ENCODE measurements around the gene LIMA1. TPM values are rescaled to one million over a fixed set of nuclear protein-coding genes. Genes with fewer than 3 reads are reported as not detected.

The LIMA1 gene
- total RNA-seq, 1 donor from 2014 or later: 14.3 TPM

DNA sequence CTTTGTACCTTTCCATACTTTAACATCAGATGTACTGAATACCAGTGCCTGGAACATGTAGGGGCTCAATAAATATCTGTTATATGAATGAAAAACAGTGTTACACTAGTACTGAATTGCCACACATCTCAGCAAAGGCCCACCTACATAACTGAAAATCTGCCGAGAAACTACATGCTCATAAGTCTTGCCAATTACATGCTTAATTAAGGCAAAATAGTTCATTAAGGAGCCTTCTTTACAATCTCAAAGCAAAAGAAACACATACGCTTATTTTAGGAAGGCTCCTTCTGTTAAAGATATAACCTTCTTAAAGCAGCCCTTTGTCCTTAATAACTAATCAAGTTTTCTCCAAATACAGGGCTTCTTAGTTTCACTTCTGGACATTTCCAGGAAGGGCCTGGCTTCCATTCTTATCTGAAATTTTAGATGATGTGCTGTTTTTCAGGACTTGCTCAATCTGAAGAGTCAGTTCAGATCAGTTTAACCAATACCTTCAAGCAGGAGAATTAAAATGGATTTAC lies 11.5 kb downstream of the LIMA1 start:
- H3K27me3 Mint-ChIP-seq (ENCODE audit: unreplicated experiment): no peaks in the 10 kb centered on the region
- DNase-seq (ENCODE audit: low spot score): no peak
- TF ChIP-seq, protein P1, sequence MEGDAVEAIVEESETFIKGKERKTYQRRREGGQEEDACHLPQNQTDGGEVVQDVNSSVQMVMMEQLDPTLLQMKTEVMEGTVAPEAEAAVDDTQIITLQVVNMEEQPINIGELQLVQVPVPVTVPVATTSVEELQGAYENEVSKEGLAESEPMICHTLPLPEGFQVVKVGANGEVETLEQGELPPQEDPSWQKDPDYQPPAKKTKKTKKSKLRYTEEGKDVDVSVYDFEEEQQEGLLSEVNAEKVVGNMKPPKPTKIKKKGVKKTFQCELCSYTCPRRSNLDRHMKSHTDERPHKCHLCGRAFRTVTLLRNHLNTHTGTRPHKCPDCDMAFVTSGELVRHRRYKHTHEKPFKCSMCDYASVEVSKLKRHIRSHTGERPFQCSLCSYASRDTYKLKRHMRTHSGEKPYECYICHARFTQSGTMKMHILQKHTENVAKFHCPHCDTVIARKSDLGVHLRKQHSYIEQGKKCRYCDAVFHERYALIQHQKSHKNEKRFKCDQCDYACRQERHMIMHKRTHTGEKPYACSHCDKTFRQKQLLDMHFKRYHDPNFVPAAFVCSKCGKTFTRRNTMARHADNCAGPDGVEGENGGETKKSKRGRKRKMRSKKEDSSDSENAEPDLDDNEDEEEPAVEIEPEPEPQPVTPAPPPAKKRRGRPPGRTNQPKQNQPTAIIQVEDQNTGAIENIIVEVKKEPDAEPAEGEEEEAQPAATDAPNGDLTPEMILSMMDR (IDR thresholded peaks at IDR 0.05; ENCODE audit: unreplicated experiment): no peak
- H3K9me3 Mint-ChIP-seq (ENCODE audit: unreplicated experiment): no peaks in the 10 kb centered on the region
- no peaks in the 10 kb centered on the region for H3K36me3 Mint-ChIP-seq (ENCODE audit: low read depth, unreplicated experiment)
- H3K27ac Mint-ChIP-seq (ENCODE audit: unreplicated experiment): no peak overlapping the region
- peaks cover 13% of the 10 kb centered on the region for H3K4me1 Mint-ChIP-seq (ENCODE audit: unreplicated experiment)
- H3K4me3 Mint-ChIP-seq (ENCODE audit: unreplicated experiment): no peak overlapping the region

DNA sequence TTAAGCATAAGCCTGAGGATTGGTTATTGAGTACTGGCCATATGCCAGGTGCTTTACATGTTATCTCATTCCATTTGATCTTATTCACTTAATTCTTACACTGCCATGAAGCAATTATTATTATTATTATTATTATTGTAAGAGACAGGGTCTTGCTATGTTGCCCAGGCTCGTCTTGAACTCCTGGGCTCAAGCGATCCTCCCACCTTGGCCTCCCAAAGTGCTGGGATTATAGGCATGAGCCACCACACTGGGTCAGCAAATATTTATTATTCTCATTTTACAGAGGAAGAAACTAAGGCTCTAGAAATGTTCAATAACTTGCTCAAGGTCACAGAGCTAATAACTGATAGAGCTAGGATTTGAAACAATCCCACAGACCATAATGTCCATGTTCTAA lies 14.8 kb downstream of the LIMA1 start:
- no peak for DNase-seq (ENCODE audit: low spot score)
- Mint-ChIP-seq H3K27me3 (ENCODE audit: unreplicated experiment) (no peaks in the 10 kb centered on the region), H3K9me3 (ENCODE audit: unreplicated experiment) (no peaks in the 10 kb centered on the region), H3K4me3 (ENCODE audit: unreplicated experiment) (no peak overlapping the region), H3K36me3 (ENCODE audit: low read depth, unreplicated experiment) (no peaks in the 10 kb centered on the region), H3K4me1 (ENCODE audit: unreplicated experiment) (no peaks in the 10 kb centered on the region), H3K27ac (ENCODE audit: unreplicated experiment) (no peak overlapping the region)
- TF ChIP-seq, protein P1 (IDR thresholded peaks at IDR 0.05; ENCODE audit: unreplicated experiment): no peak

DNA sequence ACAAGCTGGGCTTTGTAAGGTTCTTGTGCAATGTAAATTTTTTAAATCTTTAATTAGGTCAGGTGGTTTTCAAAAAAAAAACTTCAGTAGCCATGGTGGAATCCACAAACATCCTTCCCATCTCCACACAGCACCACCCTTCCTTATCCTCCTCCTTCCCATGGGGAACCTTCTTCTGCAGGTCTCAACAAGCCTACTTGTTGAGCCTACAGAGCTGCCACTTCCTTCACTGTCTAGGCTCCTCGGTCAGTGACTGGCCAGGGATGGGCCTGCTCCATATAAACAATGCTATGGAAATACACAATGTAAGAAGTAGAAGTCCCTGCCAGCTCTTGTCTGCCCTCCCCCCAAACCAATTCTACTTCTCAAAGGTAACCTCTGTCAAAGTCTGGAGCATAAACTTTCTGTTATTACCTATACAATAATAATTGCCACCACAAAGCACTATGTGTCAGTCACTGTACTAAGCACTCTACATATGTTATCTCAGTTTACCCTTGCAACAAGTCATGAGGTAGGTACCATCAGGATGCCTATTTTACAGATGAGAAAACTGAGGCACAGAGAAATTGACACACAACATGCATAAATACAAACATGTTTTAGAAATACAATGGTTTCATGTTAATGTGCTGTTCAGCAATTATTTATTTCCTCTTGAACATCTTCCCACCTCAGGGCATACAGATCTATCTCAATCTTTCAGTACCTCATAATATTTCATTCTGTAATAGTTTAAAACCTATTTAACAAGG lies 17.4 kb downstream of the LIMA1 start:
- DNase-seq (ENCODE audit: low spot score): no peak
- Mint-ChIP-seq H3K27me3 (ENCODE audit: unreplicated experiment) (no peaks in the 10 kb centered on the region), H3K36me3 (ENCODE audit: low read depth, unreplicated experiment) (no peaks in the 10 kb centered on the region), H3K4me1 (ENCODE audit: unreplicated experiment) (no peaks in the 10 kb centered on the region), H3K4me3 (ENCODE audit: unreplicated experiment) (no peak overlapping the region), H3K27ac (ENCODE audit: unreplicated experiment) (no peak overlapping the region), H3K9me3 (ENCODE audit: unreplicated experiment) (no peaks in the 10 kb centered on the region)
- TF ChIP-seq, protein P1 (IDR thresholded peaks at IDR 0.05; ENCODE audit: unreplicated experiment): no peak

DNA sequence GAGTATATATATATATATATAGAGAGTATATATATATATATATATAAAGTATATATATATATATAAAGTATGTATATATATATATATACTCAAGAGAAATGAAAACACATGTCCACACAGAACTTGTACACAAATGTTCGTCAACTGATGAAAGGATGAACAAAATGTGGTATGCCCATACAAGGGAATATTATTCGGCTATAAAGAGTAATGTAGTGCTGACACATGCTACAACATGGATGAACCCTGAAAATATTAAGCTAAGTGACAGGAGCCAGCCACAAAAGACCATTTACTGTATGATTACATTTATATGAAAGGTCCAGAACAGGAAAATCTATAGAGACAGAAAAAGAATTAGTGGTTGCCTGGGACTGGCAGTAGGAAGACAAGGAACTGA lies 19.5 kb downstream of the LIMA1 start:
- Mint-ChIP-seq H3K27me3 (ENCODE audit: unreplicated experiment) (no peaks in the 10 kb centered on the region), H3K36me3 (ENCODE audit: low read depth, unreplicated experiment) (no peaks in the 10 kb centered on the region), H3K9me3 (ENCODE audit: unreplicated experiment) (no peaks in the 10 kb centered on the region), H3K4me1 (ENCODE audit: unreplicated experiment) (no peaks in the 10 kb centered on the region), H3K27ac (ENCODE audit: unreplicated experiment) (no peak overlapping the region), H3K4me3 (ENCODE audit: unreplicated experiment) (no peak overlapping the region)
- no peak for DNase-seq (ENCODE audit: low spot score)
- TF ChIP-seq, protein P1 (IDR thresholded peaks at IDR 0.05; ENCODE audit: unreplicated experiment): no peak

DNA sequence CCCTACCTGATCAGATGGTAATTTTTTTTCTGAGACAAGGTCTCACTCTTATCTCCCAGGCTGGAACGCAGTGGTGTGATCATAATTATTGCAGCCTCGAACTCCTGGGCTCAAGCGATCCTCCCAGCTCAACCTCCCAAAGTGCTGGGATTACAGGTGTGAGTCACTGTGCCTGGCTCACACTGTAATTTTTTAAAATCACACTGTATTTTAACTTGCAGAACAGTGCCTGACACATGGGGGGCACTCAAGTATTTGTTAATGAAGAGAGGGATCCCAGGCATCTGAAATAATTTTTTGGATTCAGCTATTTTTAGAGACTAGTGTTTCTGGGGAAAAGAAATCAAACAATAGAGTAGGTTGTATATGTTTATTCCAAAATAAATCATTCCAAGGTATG lies 21.7 kb downstream of the LIMA1 start:
- H3K4me3 Mint-ChIP-seq (ENCODE audit: unreplicated experiment): no peak overlapping the region
- H3K9me3 Mint-ChIP-seq (ENCODE audit: unreplicated experiment): no peaks in the 10 kb centered on the region
- no peak overlapping the region for H3K27ac Mint-ChIP-seq (ENCODE audit: unreplicated experiment)
- no peaks in the 10 kb centered on the region for H3K36me3 Mint-ChIP-seq (ENCODE audit: low read depth, unreplicated experiment)
- TF ChIP-seq, protein P1 (IDR thresholded peaks at IDR 0.05; ENCODE audit: unreplicated experiment): no peak
- no peaks in the 10 kb centered on the region for H3K27me3 Mint-ChIP-seq (ENCODE audit: unreplicated experiment)
- no peak for DNase-seq (ENCODE audit: low spot score)
- peaks cover 5% of the 10 kb centered on the region for H3K4me1 Mint-ChIP-seq (ENCODE audit: unreplicated experiment)

Measured in endothelial cell (in vitro differentiated cells).